GM12891 (cell line): ENCODE data around the gene ACSS1.

Experiments used
- PAX5 ChIP-seq: IDR thresholded peaks from 2 replicates; pipeline ENCODE4 v1.6.1; 2011; ENCODE audit warnings: low read length, moderate library complexity, mild to moderate bottlenecking; ENCODE audit not compliant: insufficient read depth, severe bottlenecking
- POLR2A ChIP-seq: IDR thresholded peaks from 2 replicates; pipeline ENCODE4 v1.6.1; 2011; ENCODE audit warnings: low read depth, low read length, control low read depth
- POLR2AphosphoS5 ChIP-seq: IDR thresholded peaks from 2 replicates; pipeline ENCODE4 v1.6.1; 2011; ENCODE audit warnings: low read depth, low read length, control low read depth
- SPI1 ChIP-seq: IDR thresholded peaks from 2 replicates; pipeline ENCODE4 v1.6.1; 2011; ENCODE audit warnings: low read depth, low read length, control low read depth
- TAF1 ChIP-seq: IDR thresholded peaks from 2 replicates; pipeline ENCODE4 v1.6.1; 2011; ENCODE audit warnings: low read depth, low read length, control low read depth

GRCh38 chr20:25051386-25052155, 6.4 kb downstream of the ACSS1 start:
- TF ChIP-seq POLR2A (no peak), POLR2AphosphoS5 (no peak), PAX5 (no peak), TAF1 (no peak), SPI1 (no peak)
